Measurements from ENCODE around the gene PCGF1.
A peak's percentile ranks its signal among the peaks of the same experiment; 100 is the strongest.

Gene PCGF1

GRCh38 chr2:74514368-74515270 is 7.1 kb upstream of the PCGF1 start, which contains the start of gene TLX2:
TSS of gene TLX2 (plus strand) at chr2:74514450. CDS start at chr2:74514807, 357 bp downstream.
- peak within 1 kb of the TSS; percentile 36 for H3K4me3 ChIP-seq (ENCODE audit: low read depth, low read length)
- no peak for TF ChIP-seq CTCF (IDR thresholded peaks at IDR 0.05; ENCODE audit: borderline replicate concordance, insufficient read depth, low read depth, low read length)

GRCh38 chr2:74513605-74514367 is 6.3 kb upstream of the PCGF1 start:
- H3K4me3 ChIP-seq (ENCODE audit: low read depth, low read length): no peak overlapping the region
- no peak for TF ChIP-seq CTCF (IDR thresholded peaks at IDR 0.05; ENCODE audit: borderline replicate concordance, insufficient read depth, low read depth, low read length)

GRCh38 chr2:74512744-74513604 is 5.5 kb upstream of the PCGF1 start:
- TF ChIP-seq CTCF (IDR thresholded peaks at IDR 0.05; ENCODE audit: borderline replicate concordance, insufficient read depth, low read depth, low read length): no peak
- H3K4me3 ChIP-seq (ENCODE audit: low read depth, low read length): no peak overlapping the region

- TF ChIP-seq CTCF (IDR thresholded peaks at IDR 0.05; ENCODE audit: borderline replicate concordance, insufficient read depth, low read depth, low read length): no peak
- no peak overlapping the region for H3K4me3 ChIP-seq (ENCODE audit: low read depth, low read length)
Measured at GRCh38 chr2:74511104-74511989, 3.9 kb upstream of the PCGF1 start.

- TF ChIP-seq CTCF (IDR thresholded peaks at IDR 0.05; ENCODE audit: borderline replicate concordance, insufficient read depth, low read depth, low read length): no peak
- no peak overlapping the region for H3K4me3 ChIP-seq (ENCODE audit: low read depth, low read length)
Measured at GRCh38 chr2:74510272-74510671, 2.8 kb upstream of the PCGF1 start.
